Natural killer cell treated with Interleukin-12 subunit alpha and Interleukin-12 subunit beta and Interleukin-15 and Interleukin-18, amount 100 ng/mL, for 72 hours (primary cell): ENCODE measurements around the gene NELFCD. TPM values are rescaled to one million over a fixed set of nuclear protein-coding genes. Genes with fewer than 3 reads are reported as not detected.

ENCODE experiments used
- ATAC-seq, 2 donors: fragments of 150-1000 bp; cut with Tn5 transposase in 1 of 2; sonication (Bioruptor Pico), chemical (Tn5 transposase) in 1 of 2; 2 replicates each; pipeline ENCODE4 v1.10.0; 2021
- DNase-seq: peaks from one replicate; pipeline ENCODE4 v3.0.0; 2022; ENCODE audit warnings: low spot score
- H3K27ac Mint-ChIP-seq, 2 donors: 1 replicate in 1 of 2; 2 replicates in 1 of 2; pipeline ENCODE4 v1.8.0; 2022; ENCODE audit warnings: mixed read lengths in 2 of 2, mild to moderate bottlenecking in 1 of 2, moderate library complexity in 1 of 2
- H3K27me3 Mint-ChIP-seq, 2 donors: 1 replicate in 1 of 2; 2 replicates in 1 of 2; pipeline ENCODE4 v1.8.0; 2022; ENCODE audit warnings: mixed read lengths in 2 of 2
- H3K36me3 Mint-ChIP-seq: one replicate; pipeline ENCODE4 v1.8.0; 2022; ENCODE audit warnings: mixed read lengths
- H3K4me1 Mint-ChIP-seq, 2 donors: 1 replicate in 1 of 2; 2 replicates in 1 of 2; pipeline ENCODE4 v1.8.0; 2022; ENCODE audit warnings: low read depth in 2 of 2, mixed read lengths in 2 of 2, mild to moderate bottlenecking in 1 of 2
- H3K4me3 Mint-ChIP-seq: one replicate; pipeline ENCODE4 v1.8.0; 2022; ENCODE audit warnings: mixed read lengths
- H3K9me3 Mint-ChIP-seq: 2 replicates; pipeline ENCODE4 v1.8.0; 2022; ENCODE audit warnings: mixed read lengths
- total RNA-seq, 2 donors: library from RNA; stranded (reverse); gene quantifications; one replicate each; pipeline ENCODE4 v1.2.3, GENCODE V29; 2022

The NELFCD gene
- total RNA-seq, 2 donors from 2014 or later, result 89.1 to 106 TPM

- Mint-ChIP-seq H3K27me3 (no peaks in the 10 kb centered on the region), H3K27ac (no peak overlapping the region), H3K9me3 (no peaks in the 10 kb centered on the region), H3K36me3 (peaks cover 33% of the 10 kb centered on the region), H3K4me1 (peaks cover 4 to 5% of the 10 kb centered on the region in 2 donors), H3K4me3 (no peak overlapping the region)
- no peak for ATAC-seq
- DNase-seq, result no peak
These were observed 11.9 kb downstream of the NELFCD start for GRCh38 chr20:58992911-58993310.

GRCh38 chr20:58993332-58994248 is 12.5 kb downstream of the NELFCD start:
- no peak for DNase-seq
- Mint-ChIP-seq H3K27ac (no peak overlapping the region), H3K27me3 (no peaks in the 10 kb centered on the region), H3K4me1 (peaks cover 4 to 5% of the 10 kb centered on the region in 2 donors), H3K9me3 (no peaks in the 10 kb centered on the region), H3K4me3 (no peak overlapping the region), H3K36me3 (peaks cover 31% of the 10 kb centered on the region)
- no peak for ATAC-seq

GRCh38 chr20:58994390-58995159 is 13.5 kb downstream of the NELFCD start:
- no peak overlapping the region for H3K4me3 Mint-ChIP-seq
- no peak for DNase-seq
- peaks cover 24% of the 10 kb centered on the region for H3K36me3 Mint-ChIP-seq
- ATAC-seq, result no peak
- no peak overlapping the region for H3K27ac Mint-ChIP-seq
- H3K9me3 Mint-ChIP-seq, result no peaks in the 10 kb centered on the region
- no peaks in the 10 kb centered on the region for H3K27me3 Mint-ChIP-seq
- H3K4me1 Mint-ChIP-seq, result peaks cover 3 to 4% of the 10 kb centered on the region in 2 donors

- Mint-ChIP-seq H3K9me3 (no peaks in the 10 kb centered on the region), H3K27me3 (no peaks in the 10 kb centered on the region), H3K36me3 (peaks cover 20% of the 10 kb centered on the region)
These were observed 14.6 kb downstream of the NELFCD start for GRCh38 chr20:58995461-58996225.

GRCh38 chr20:58996226-58996611 is 15.2 kb downstream of the NELFCD start:
- Mint-ChIP-seq H3K27ac (peak overlapping the region; percentile 16 to 37), H3K4me3 (no peak overlapping the region), H3K4me1 (peaks cover 3 to 4% of the 10 kb centered on the region in 2 donors), H3K27me3 (no peaks in the 10 kb centered on the region), H3K9me3 (no peaks in the 10 kb centered on the region), H3K36me3 (peaks cover 17% of the 10 kb centered on the region)
- DNase-seq (no peak), ATAC-seq (no peak)

More at GRCh38 chr20:58995461-58996225, 14.6 kb downstream of the NELFCD start:
- peaks cover 3 to 4% of the 10 kb centered on the region in 2 donors for H3K4me1 Mint-ChIP-seq
- peak overlapping the region; percentile 16 to 37 for H3K27ac Mint-ChIP-seq
- H3K4me3 Mint-ChIP-seq, result no peak overlapping the region
- DNase-seq, result no peak
- peak in 1 of 2 donors; percentile 26 for ATAC-seq

- H3K4me3 Mint-ChIP-seq, result no peak overlapping the region
- ATAC-seq, result no peak
- H3K4me1 Mint-ChIP-seq, result peaks cover 0 to 3% of the 10 kb centered on the region in 2 donors
- no peak overlapping the region for H3K27ac Mint-ChIP-seq
- H3K36me3 Mint-ChIP-seq, result peaks cover 11% of the 10 kb centered on the region
- no peaks in the 10 kb centered on the region for H3K9me3 Mint-ChIP-seq
- DNase-seq, result no peak
- H3K27me3 Mint-ChIP-seq, result no peaks in the 10 kb centered on the region
These were observed 16.2 kb downstream of the NELFCD start for GRCh38 chr20:58997141-58997770.

GRCh38 chr20:58998656-58999055 is 17.6 kb downstream of the NELFCD start:
- no peak for DNase-seq
- Mint-ChIP-seq H3K36me3 (peaks cover 11% of the 10 kb centered on the region), H3K27me3 (no peaks in the 10 kb centered on the region), H3K4me3 (no peak overlapping the region), H3K9me3 (no peaks in the 10 kb centered on the region), H3K4me1 (peaks cover 7 to 9% of the 10 kb centered on the region in 2 donors), H3K27ac (no peak overlapping the region)
- no peak for ATAC-seq

GRCh38 chr20:59000326-59000725 is 19.3 kb downstream of the NELFCD start:
- H3K27me3 Mint-ChIP-seq, result no peaks in the 10 kb centered on the region
- peaks cover 9% of the 10 kb centered on the region for H3K36me3 Mint-ChIP-seq
- no peak overlapping the region for H3K4me3 Mint-ChIP-seq
- no peak overlapping the region for H3K27ac Mint-ChIP-seq
- H3K4me1 Mint-ChIP-seq, result peaks cover 23 to 24% of the 10 kb centered on the region in 2 donors
- DNase-seq (no peak), ATAC-seq (no peak)
- H3K9me3 Mint-ChIP-seq, result no peaks in the 10 kb centered on the region

- Mint-ChIP-seq H3K4me1 (peaks cover 26 to 32% of the 10 kb centered on the region in 2 donors), H3K27me3 (no peaks in the 10 kb centered on the region), H3K27ac (no peak overlapping the region), H3K4me3 (no peak overlapping the region), H3K9me3 (no peaks in the 10 kb centered on the region), H3K36me3 (peaks cover 1% of the 10 kb centered on the region)
- ATAC-seq (no peak), DNase-seq (no peak)
These were observed 20.0 kb downstream of the NELFCD start for GRCh38 chr20:59001068-59001448.

- no peak for ATAC-seq
- no peak overlapping the region for H3K4me3 Mint-ChIP-seq
- no peaks in the 10 kb centered on the region for H3K36me3 Mint-ChIP-seq
- no peaks in the 10 kb centered on the region for H3K9me3 Mint-ChIP-seq
- peaks cover 28 to 33% of the 10 kb centered on the region in 2 donors for H3K4me1 Mint-ChIP-seq
- DNase-seq, result no peak
- no peaks in the 10 kb centered on the region for H3K27me3 Mint-ChIP-seq
- H3K27ac Mint-ChIP-seq, result no peak overlapping the region
These were observed 20.6 kb downstream of the NELFCD start for GRCh38 chr20:59001449-59002171.

GRCh38 chr20:59002388-59002787 is 21.3 kb downstream of the NELFCD start:
- no peaks in the 10 kb centered on the region for H3K9me3 Mint-ChIP-seq

GRCh38 chr20:59002874-59003399 is 21.9 kb downstream of the NELFCD start:
- DNase-seq (no peak), ATAC-seq (no peak)
- Mint-ChIP-seq H3K9me3 (no peaks in the 10 kb centered on the region), H3K4me1 (peaks cover 30 to 33% of the 10 kb centered on the region in 2 donors), H3K27me3 (no peaks in the 10 kb centered on the region), H3K4me3 (no peak overlapping the region), H3K27ac (no peak overlapping the region), H3K36me3 (no peaks in the 10 kb centered on the region)

More at GRCh38 chr20:59002388-59002787, 21.3 kb downstream of the NELFCD start:
- H3K27me3 Mint-ChIP-seq, result no peaks in the 10 kb centered on the region
- H3K27ac Mint-ChIP-seq, result no peak overlapping the region
- DNase-seq (no peak), ATAC-seq (no peak)
- peaks cover 28 to 33% of the 10 kb centered on the region in 2 donors for H3K4me1 Mint-ChIP-seq
- no peak overlapping the region for H3K4me3 Mint-ChIP-seq
- H3K36me3 Mint-ChIP-seq, result no peaks in the 10 kb centered on the region
